HCT116 (cell line): ENCODE data around the gene MAPK8IP1. TPM values are rescaled to one million over a fixed set of nuclear protein-coding genes. Genes with fewer than 3 reads are reported as not detected.

Experiments
- ATAC-seq: fragments of 200-7000 bp; cut with Tn5 transposase; 2 replicates; pipeline ENCODE4 v1.9.1; 2020; ENCODE audit warnings: mild to moderate bottlenecking, moderate library complexity
- BruUV-seq: library from RNA; stranded (reverse); fragments of 400-500 nt; replicated peaks from 2 replicates; lab custom pipeline; 2021; lab: Mats Ljungman, UMichigan
- CTCF ChIA-PET: fragments of 300-600 bp; sonication (Branson Sonifier 250); formaldehyde crosslinking; loops from one replicate; lab custom pipeline; 2021; ENCODE audit warnings: antibody characterized with exemption; lab: Charles Lee
- POLR2A ChIA-PET: fragments of 300-600, 350-600 bp; sonication (Branson Sonifier 250); formaldehyde crosslinking; loops from one replicate; lab custom pipeline; 2021; ENCODE audit warnings: antibody characterized with exemption; lab: Charles Lee
- RAD21 ChIA-PET, 2 experiments: fragments of 300-600 bp; sonication (Branson Sonifier 250); formaldehyde crosslinking; loops; one replicate each; lab custom pipeline; 2023; ENCODE audit warnings: low total read pairs in 2 of 2; ENCODE audit not compliant: uncharacterized antibody in 2 of 2, unreplicated experiment in 2 of 2, low non-redundant PET in 1 of 2; lab: Charles Lee
- DNase-seq: peaks from one replicate; pipeline ENCODE4 v3.0.0-alpha.2; 2010; ENCODE audit warnings: low read depth, low spot score
- H2AFZ ChIP-seq: fragments of 200-600 bp; shearing (Covaris generic), sonication (generic); 2 replicates; pipeline ENCODE4 v1.6.1; 2017; ENCODE audit warnings: low read depth, mixed run types, mixed read lengths, antibody characterized with exemption, low read length; ENCODE audit not compliant: poor library complexity, severe bottlenecking
- H3K27ac ChIP-seq: 2 replicates; pipeline ENCODE4 v1.5.1; 2012; ENCODE audit warnings: low read depth, low read length
- H3K27me3 ChIP-seq: fragments of 200-600 bp; sonication (generic); 2 replicates; pipeline ENCODE4 v1.6.1; 2016; ENCODE audit warnings: mixed run types, low read length, mixed read lengths; ENCODE audit not compliant: insufficient read depth
- H3K36me3 ChIP-seq, 2 experiments: fragments of 200-500 bp in 1 of 2; fragments of 200-600 bp in 1 of 2; sonication (Bioruptor generic) in 1 of 2; sonication (generic) in 1 of 2; 2 replicates each; pipeline versions ENCODE4 v1.5.1 to v1.6.1; 2014 to 2016; ENCODE audit warnings: low read length in 2 of 2, inconsistent platforms in 1 of 2, mixed read lengths in 1 of 2, mixed run types in 1 of 2; ENCODE audit not compliant: insufficient read depth in 2 of 2, control insufficient read depth in 1 of 2
- H3K4me1 ChIP-seq, 2 experiments: fragments of 200-600 bp in 1 of 2; sonication (generic) in 1 of 2; 2 replicates each; pipeline versions ENCODE4 v1.5.1 to v1.6.1; 2012 to 2017; ENCODE audit warnings: low read length in 2 of 2, inconsistent platforms in 1 of 2, mild to moderate bottlenecking in 1 of 2, mixed read lengths in 1 of 2, mixed run types in 1 of 2, moderate library complexity in 1 of 2; ENCODE audit not compliant: insufficient read depth in 2 of 2, control insufficient read depth in 1 of 2
- H3K4me2 ChIP-seq: fragments of 200-600 bp; sonication (generic); 2 replicates; pipeline ENCODE4 v1.6.1; 2017; ENCODE audit warnings: mixed run types, low read length, mixed read lengths
- H3K4me3 ChIP-seq, 2 experiments: fragments of 200-600 bp in 1 of 2; sonication (generic) in 1 of 2; replicated peaks in 1 of 2; 2 replicates each; pipeline ENCODE4 v1.5.1; 2011 to 2016; ENCODE audit warnings: low read length in 2 of 2, control low read depth in 1 of 2, low read depth in 1 of 2, mild to moderate bottlenecking in 1 of 2, mixed read lengths in 1 of 2, mixed run types in 1 of 2
- H3K79me2 ChIP-seq: fragments of 200-600 bp; sonication (generic); 2 replicates; pipeline ENCODE4 v1.6.1; 2017; ENCODE audit warnings: mild to moderate bottlenecking, mixed run types, low read length, moderate library complexity, mixed read lengths; ENCODE audit not compliant: insufficient read depth
- H3K9ac ChIP-seq: fragments of 200-600 bp; sonication (generic); 2 replicates; pipeline ENCODE4 v1.6.1; 2016; ENCODE audit warnings: low read length, mixed read lengths
- H3K9me2 ChIP-seq: fragments of 200-600 bp; sonication (generic), shearing (Covaris generic); 2 replicates; pipeline ENCODE4 v1.6.1; 2017; ENCODE audit warnings: mixed run types, mild to moderate bottlenecking, moderate library complexity; ENCODE audit not compliant: insufficient read depth
- H3K9me3 ChIP-seq, 2 experiments: fragments of 200-500 bp in 1 of 2; fragments of 200-600 bp in 1 of 2; sonication (Bioruptor generic) in 1 of 2; sonication (generic) in 1 of 2; 2 replicates each; pipeline ENCODE4 v1.6.1; 2014 to 2017; ENCODE audit warnings: low read length in 2 of 2, mixed read lengths in 2 of 2, inconsistent platforms in 1 of 2, low read depth in 1 of 2, mild to moderate bottlenecking in 1 of 2, mixed run types in 1 of 2, moderate library complexity in 1 of 2; ENCODE audit not compliant: control insufficient read depth in 1 of 2, insufficient read depth in 1 of 2
- H4K20me1 ChIP-seq: fragments of 200-600 bp; sonication (generic), shearing (Covaris generic); 2 replicates; pipeline ENCODE4 v1.6.1; 2017; ENCODE audit warnings: mixed run types, mild to moderate bottlenecking, moderate library complexity; ENCODE audit not compliant: insufficient read depth
- CBX3 ChIP-seq: IDR thresholded peaks from 2 replicates; pipeline ENCODE4 v1.6.1; 2012; ENCODE audit warnings: low read depth
- EGR1 ChIP-seq: IDR thresholded peaks from 2 replicates; pipeline ENCODE4 v1.6.1; 2012; ENCODE audit warnings: low read depth
- ELF1 ChIP-seq: IDR thresholded peaks from 2 replicates; pipeline ENCODE4 v1.6.1; 2012; ENCODE audit warnings: low read depth, borderline replicate concordance
- EZH2phosphoT487 ChIP-seq: fragments of 200-600 bp; IDR thresholded peaks from 2 replicates; pipeline ENCODE4 v1.6.1; 2018; ENCODE audit warnings: antibody characterized with exemption, borderline replicate concordance
- FOSL1 ChIP-seq: IDR thresholded peaks from 2 replicates; pipeline ENCODE4 v1.6.1; 2012; ENCODE audit warnings: low read depth
- POLR2AphosphoS5 ChIP-seq: IDR thresholded peaks from 2 replicates; pipeline ENCODE4 v1.6.1; 2011; ENCODE audit warnings: mild to moderate bottlenecking, low read depth, low read length, moderate library complexity
- SIN3A ChIP-seq: IDR thresholded peaks from 2 replicates; pipeline ENCODE4 v1.6.1; 2012; ENCODE audit warnings: low read depth
- SP1 ChIP-seq: IDR thresholded peaks from 2 replicates; pipeline ENCODE4 v1.6.1; 2012; ENCODE audit warnings: low read depth
- SRF ChIP-seq: IDR thresholded peaks from 2 replicates; pipeline ENCODE4 v1.6.1; 2012; ENCODE audit warnings: low read depth
- TCF7L2 ChIP-seq: IDR thresholded peaks from 2 replicates; pipeline ENCODE4 v1.7.0; 2011; ENCODE audit warnings: borderline replicate concordance, inconsistent platforms; ENCODE audit not compliant: insufficient read depth, insufficient read length; ENCODE audit errors: extremely low read depth
- ZFX ChIP-seq: fragments of 450-650 bp; IDR thresholded peaks from 2 replicates; pipeline ENCODE4 v1.6.1; 2017
- ZNF274 ChIP-seq: fragments of 200-500 bp; sonication (Bioruptor generic); IDR thresholded peaks from 2 replicates; pipeline ENCODE4 v1.6.1; 2014; ENCODE audit warnings: mild to moderate bottlenecking, low read depth, low read length, inconsistent platforms
- intact Hi-C: fragments of 100-400 bp; cut with micrococcal nuclease; formaldehyde crosslinking; loops from 2 replicates; pipeline ENCODE4 v1.10.0; 2022
- total RNA-seq: library from RNA; stranded (reverse); gene quantifications from one replicate; pipeline ENCODE4 v1.2.1, GENCODE V29; 2021; ENCODE audit not compliant: unreplicated experiment
- TF ChIP-seq, protein P1 (sequence below): IDR thresholded peaks from 2 replicates; pipeline ENCODE4 v1.6.1; 2012; ENCODE audit warnings: low read depth
- TF ChIP-seq, protein P2 (sequence below): IDR thresholded peaks from 2 replicates; pipeline ENCODE4 v1.6.1; 2012
- TF ChIP-seq, protein P3 (sequence below): IDR thresholded peaks from 2 replicates; pipeline ENCODE4 v1.6.1; 2012
- TF ChIP-seq, protein P4 (sequence below): IDR thresholded peaks from 2 replicates; pipeline ENCODE4 v1.6.1; 2011; ENCODE audit warnings: mild to moderate bottlenecking, low read length, moderate library complexity; ENCODE audit not compliant: insufficient replicate concordance; ENCODE audit errors: extremely low read depth
- TF ChIP-seq, protein P5 (sequence below), 3 experiments: fragments of 200-600 bp in 1 of 3; sonication (generic) in 1 of 3; IDR thresholded peaks in 2 of 3; conservative IDR thresholded peaks in 1 of 3; 2 replicates each; pipeline ENCODE4 v1.5.1; 2012 to 2017; ENCODE audit warnings: low read depth in 2 of 3, low read length in 2 of 3, antibody characterized with exemption in 1 of 3, borderline replicate concordance in 1 of 3, control low read depth in 1 of 3, mild to moderate bottlenecking in 1 of 3, mixed read lengths in 1 of 3, mixed run types in 1 of 3, moderate library complexity in 1 of 3; ENCODE audit not compliant: insufficient read depth in 1 of 3

MAPK8IP1 gene
- total RNA-seq, 1 experiment from 2014 or later, result 10.1 TPM

DNA sequence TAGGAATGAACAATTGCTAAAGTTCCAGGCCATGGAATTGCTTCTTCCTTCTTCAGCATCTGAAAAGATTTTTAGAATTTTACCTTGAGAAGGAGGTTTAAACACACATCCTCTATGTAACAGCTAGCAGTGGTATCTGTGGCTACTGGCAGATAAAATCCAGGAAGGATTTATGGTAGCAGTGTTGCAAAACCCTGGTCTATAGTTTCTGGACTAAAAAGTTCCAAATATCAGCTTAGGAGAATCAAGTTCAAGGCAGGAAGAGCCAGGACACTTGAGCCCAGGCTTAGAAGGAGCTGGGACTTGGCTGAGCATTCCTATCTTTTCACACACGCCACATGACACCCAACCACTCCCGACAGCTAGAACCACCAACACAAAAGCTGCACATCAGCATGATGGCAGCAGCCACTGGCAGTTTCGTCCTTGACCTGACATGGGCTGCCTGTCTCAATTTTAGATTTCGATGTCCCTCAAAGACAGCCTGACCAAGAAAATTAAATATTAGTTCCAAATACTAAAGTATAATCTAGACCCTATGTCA is 51.1 kb downstream of the MAPK8IP1 start:
- no peaks in the 10 kb centered on the region for H3K79me2 ChIP-seq
- ChIA-PET POLR2A (no interaction called here), CTCF (no interaction called here), RAD21 (no interaction called here)
- no peaks in the 10 kb centered on the region for H3K4me1 ChIP-seq
- TF ChIP-seq, protein P1, sequence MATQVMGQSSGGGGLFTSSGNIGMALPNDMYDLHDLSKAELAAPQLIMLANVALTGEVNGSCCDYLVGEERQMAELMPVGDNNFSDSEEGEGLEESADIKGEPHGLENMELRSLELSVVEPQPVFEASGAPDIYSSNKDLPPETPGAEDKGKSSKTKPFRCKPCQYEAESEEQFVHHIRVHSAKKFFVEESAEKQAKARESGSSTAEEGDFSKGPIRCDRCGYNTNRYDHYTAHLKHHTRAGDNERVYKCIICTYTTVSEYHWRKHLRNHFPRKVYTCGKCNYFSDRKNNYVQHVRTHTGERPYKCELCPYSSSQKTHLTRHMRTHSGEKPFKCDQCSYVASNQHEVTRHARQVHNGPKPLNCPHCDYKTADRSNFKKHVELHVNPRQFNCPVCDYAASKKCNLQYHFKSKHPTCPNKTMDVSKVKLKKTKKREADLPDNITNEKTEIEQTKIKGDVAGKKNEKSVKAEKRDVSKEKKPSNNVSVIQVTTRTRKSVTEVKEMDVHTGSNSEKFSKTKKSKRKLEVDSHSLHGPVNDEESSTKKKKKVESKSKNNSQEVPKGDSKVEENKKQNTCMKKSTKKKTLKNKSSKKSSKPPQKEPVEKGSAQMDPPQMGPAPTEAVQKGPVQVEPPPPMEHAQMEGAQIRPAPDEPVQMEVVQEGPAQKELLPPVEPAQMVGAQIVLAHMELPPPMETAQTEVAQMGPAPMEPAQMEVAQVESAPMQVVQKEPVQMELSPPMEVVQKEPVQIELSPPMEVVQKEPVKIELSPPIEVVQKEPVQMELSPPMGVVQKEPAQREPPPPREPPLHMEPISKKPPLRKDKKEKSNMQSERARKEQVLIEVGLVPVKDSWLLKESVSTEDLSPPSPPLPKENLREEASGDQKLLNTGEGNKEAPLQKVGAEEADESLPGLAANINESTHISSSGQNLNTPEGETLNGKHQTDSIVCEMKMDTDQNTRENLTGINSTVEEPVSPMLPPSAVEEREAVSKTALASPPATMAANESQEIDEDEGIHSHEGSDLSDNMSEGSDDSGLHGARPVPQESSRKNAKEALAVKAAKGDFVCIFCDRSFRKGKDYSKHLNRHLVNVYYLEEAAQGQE, result no peak
- TF ChIP-seq, protein P2, sequence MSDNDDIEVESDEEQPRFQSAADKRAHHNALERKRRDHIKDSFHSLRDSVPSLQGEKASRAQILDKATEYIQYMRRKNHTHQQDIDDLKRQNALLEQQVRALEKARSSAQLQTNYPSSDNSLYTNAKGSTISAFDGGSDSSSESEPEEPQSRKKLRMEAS, result no peak
- TF ChIP-seq SP1, result no peak
- TF ChIP-seq ZNF274, result no peak
- TF ChIP-seq SRF, result no peak
- TF ChIP-seq, protein P3, sequence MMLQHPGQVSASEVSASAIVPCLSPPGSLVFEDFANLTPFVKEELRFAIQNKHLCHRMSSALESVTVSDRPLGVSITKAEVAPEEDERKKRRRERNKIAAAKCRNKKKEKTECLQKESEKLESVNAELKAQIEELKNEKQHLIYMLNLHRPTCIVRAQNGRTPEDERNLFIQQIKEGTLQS, result no peak
- TF ChIP-seq, protein P4, sequence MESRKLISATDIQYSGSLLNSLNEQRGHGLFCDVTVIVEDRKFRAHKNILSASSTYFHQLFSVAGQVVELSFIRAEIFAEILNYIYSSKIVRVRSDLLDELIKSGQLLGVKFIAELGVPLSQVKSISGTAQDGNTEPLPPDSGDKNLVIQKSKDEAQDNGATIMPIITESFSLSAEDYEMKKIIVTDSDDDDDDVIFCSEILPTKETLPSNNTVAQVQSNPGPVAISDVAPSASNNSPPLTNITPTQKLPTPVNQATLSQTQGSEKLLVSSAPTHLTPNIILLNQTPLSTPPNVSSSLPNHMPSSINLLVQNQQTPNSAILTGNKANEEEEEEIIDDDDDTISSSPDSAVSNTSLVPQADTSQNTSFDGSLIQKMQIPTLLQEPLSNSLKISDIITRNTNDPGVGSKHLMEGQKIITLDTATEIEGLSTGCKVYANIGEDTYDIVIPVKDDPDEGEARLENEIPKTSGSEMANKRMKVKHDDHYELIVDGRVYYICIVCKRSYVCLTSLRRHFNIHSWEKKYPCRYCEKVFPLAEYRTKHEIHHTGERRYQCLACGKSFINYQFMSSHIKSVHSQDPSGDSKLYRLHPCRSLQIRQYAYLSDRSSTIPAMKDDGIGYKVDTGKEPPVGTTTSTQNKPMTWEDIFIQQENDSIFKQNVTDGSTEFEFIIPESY, result no peak
- TF ChIP-seq ZFX, result no peak
- TF ChIP-seq, protein P5, sequence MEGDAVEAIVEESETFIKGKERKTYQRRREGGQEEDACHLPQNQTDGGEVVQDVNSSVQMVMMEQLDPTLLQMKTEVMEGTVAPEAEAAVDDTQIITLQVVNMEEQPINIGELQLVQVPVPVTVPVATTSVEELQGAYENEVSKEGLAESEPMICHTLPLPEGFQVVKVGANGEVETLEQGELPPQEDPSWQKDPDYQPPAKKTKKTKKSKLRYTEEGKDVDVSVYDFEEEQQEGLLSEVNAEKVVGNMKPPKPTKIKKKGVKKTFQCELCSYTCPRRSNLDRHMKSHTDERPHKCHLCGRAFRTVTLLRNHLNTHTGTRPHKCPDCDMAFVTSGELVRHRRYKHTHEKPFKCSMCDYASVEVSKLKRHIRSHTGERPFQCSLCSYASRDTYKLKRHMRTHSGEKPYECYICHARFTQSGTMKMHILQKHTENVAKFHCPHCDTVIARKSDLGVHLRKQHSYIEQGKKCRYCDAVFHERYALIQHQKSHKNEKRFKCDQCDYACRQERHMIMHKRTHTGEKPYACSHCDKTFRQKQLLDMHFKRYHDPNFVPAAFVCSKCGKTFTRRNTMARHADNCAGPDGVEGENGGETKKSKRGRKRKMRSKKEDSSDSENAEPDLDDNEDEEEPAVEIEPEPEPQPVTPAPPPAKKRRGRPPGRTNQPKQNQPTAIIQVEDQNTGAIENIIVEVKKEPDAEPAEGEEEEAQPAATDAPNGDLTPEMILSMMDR (IDR thresholded peaks at IDR 0.05 in 2 of 3, conservative IDR thresholded peaks at IDR 0.05 in 1 of 3; ENCODE audit: borderline replicate concordance in 1 of 3, insufficient read depth in 1 of 3, low read depth in 2 of 3, low read length in 2 of 3), result no peak
- TF ChIP-seq ELF1, result no peak
- TF ChIP-seq EZH2phosphoT487, result no peak
- no peak for TF ChIP-seq EGR1
- TF ChIP-seq TCF7L2, result no peak
- TF ChIP-seq SIN3A, result no peak
- no peak for TF ChIP-seq FOSL1
- TF ChIP-seq CBX3, result no peak
- TF ChIP-seq POLR2AphosphoS5, result no peak
- no peaks in the 10 kb centered on the region for H4K20me1 ChIP-seq
- no peak overlapping the region for H3K9ac ChIP-seq
- ATAC-seq (no peak), DNase-seq (no peak)
- H3K4me3 ChIP-seq, result no peak overlapping the region
- no peak overlapping the region for H3K27ac ChIP-seq
- H3K9me3 ChIP-seq, result no peaks in the 10 kb centered on the region
- BruUV-seq, result no TSS peak
- intact Hi-C loops, result no loop called here
- no peaks in the 10 kb centered on the region for H3K9me2 ChIP-seq
- H3K36me3 ChIP-seq, result peaks cover 0 to 8% of the 10 kb centered on the region in 2 experiments; a peak in 2 of 4 replicates
- H3K4me2 ChIP-seq, result no peak overlapping the region
- no peak overlapping the region for H2AFZ ChIP-seq
- no peaks in the 10 kb centered on the region for H3K27me3 ChIP-seq
